ENCODE data around the gene KCTD18.

The KCTD18 gene

GRCh38 chr2:200451511-200451910, 58.4 kb downstream of the KCTD18 start:
- Histone ChIP-seq H3K4me1 (ENCODE audit: control insufficient read depth in 1 of 2, insufficient read depth in 1 of 2, low read depth in 1 of 2, low read length in 1 of 2) (no peaks in the 10 kb centered on the region), H3K27me3 (no peaks in the 10 kb centered on the region), H3K36me3 (no peaks in the 10 kb centered on the region), H3K4me3 (ENCODE audit: low read depth in 1 of 2, low read length in 1 of 2) (no peak overlapping the region), H3K9me3 (no peaks in the 10 kb centered on the region), H3K27ac (no peak overlapping the region)
- no peak for TF ChIP-seq CTCF (IDR thresholded peaks at IDR 0.05)

GRCh38 chr2:200450288-200450687, 59.6 kb downstream of the KCTD18 start:
- Histone ChIP-seq H3K4me3 (ENCODE audit: low read depth in 1 of 2, low read length in 1 of 2) (no peak overlapping the region), H3K36me3 (no peaks in the 10 kb centered on the region), H3K27me3 (no peaks in the 10 kb centered on the region), H3K4me1 (ENCODE audit: control insufficient read depth in 1 of 2, insufficient read depth in 1 of 2, low read depth in 1 of 2, low read length in 1 of 2) (no peaks in the 10 kb centered on the region), H3K27ac (no peak overlapping the region), H3K9me3 (no peaks in the 10 kb centered on the region)
- TF ChIP-seq CTCF (IDR thresholded peaks at IDR 0.05): no peak

GRCh38 chr2:200449149-200449548, 60.7 kb downstream of the KCTD18 start:
- Histone ChIP-seq H3K9me3 (no peaks in the 10 kb centered on the region), H3K27me3 (no peaks in the 10 kb centered on the region), H3K4me3 (ENCODE audit: low read depth in 1 of 2, low read length in 1 of 2) (no peak overlapping the region), H3K36me3 (no peaks in the 10 kb centered on the region), H3K4me1 (ENCODE audit: control insufficient read depth in 1 of 2, insufficient read depth in 1 of 2, low read depth in 1 of 2, low read length in 1 of 2) (no peaks in the 10 kb centered on the region), H3K27ac (no peak overlapping the region)
- TF ChIP-seq CTCF (IDR thresholded peaks at IDR 0.05): no peak

- no peak for TF ChIP-seq CTCF (IDR thresholded peaks at IDR 0.05)
- no peaks in the 10 kb centered on the region for H3K36me3 ChIP-seq
- H3K9me3 ChIP-seq: no peaks in the 10 kb centered on the region
- H3K27me3 ChIP-seq: no peaks in the 10 kb centered on the region
- H3K27ac ChIP-seq: no peak overlapping the region
- H3K4me3 ChIP-seq (ENCODE audit: low read depth in 1 of 2, low read length in 1 of 2): no peak overlapping the region
- no peaks in the 10 kb centered on the region for H3K4me1 ChIP-seq (ENCODE audit: control insufficient read depth in 1 of 2, insufficient read depth in 1 of 2, low read depth in 1 of 2, low read length in 1 of 2)
Observed at GRCh38 chr2:200448455-200448854, 61.4 kb downstream of the KCTD18 start.

- no peak for TF ChIP-seq CTCF (IDR thresholded peaks at IDR 0.05)
- Histone ChIP-seq H3K4me3 (ENCODE audit: low read depth in 1 of 2, low read length in 1 of 2) (no peak overlapping the region), H3K36me3 (no peaks in the 10 kb centered on the region)
Observed at GRCh38 chr2:200447139-200447855, 62.6 kb downstream of the KCTD18 start.

More at GRCh38 chr2:200447139-200447855, 62.6 kb downstream of the KCTD18 start:
- Histone ChIP-seq H3K9me3 (no peaks in the 10 kb centered on the region), H3K27me3 (no peaks in the 10 kb centered on the region), H3K4me1 (ENCODE audit: control insufficient read depth in 1 of 2, insufficient read depth in 1 of 2, low read depth in 1 of 2, low read length in 1 of 2) (no peaks in the 10 kb centered on the region), H3K27ac (no peak overlapping the region)

All from neutrophil (primary cell).